ENCODE measurements around the gene CORO1C.

- TF ChIP-seq CTCF (IDR thresholded peaks at IDR 0.05; ENCODE audit: borderline replicate concordance, extremely low read depth, low read length, poor library complexity, severe bottlenecking) = no peak
- no peak for TF ChIP-seq EZH2 (IDR thresholded peaks at IDR 0.05; ENCODE audit: borderline replicate concordance, low read depth, low read length, severe bottlenecking)
These were observed 14.3 kb upstream of the CORO1C start for GRCh38 chr12:108745641-108746040.

Measured in DND-41 (cell line).